ENCODE data around the gene TNFAIP8L1. TPM values are rescaled to one million over a fixed set of nuclear protein-coding genes. Genes with fewer than 3 reads are reported as not detected.
A peak's percentile ranks its signal among the peaks of the same experiment; 100 is the strongest.

Gene TNFAIP8L1
- polyA plus RNA-seq, 1 experiment: 4.8 TPM

DNA sequence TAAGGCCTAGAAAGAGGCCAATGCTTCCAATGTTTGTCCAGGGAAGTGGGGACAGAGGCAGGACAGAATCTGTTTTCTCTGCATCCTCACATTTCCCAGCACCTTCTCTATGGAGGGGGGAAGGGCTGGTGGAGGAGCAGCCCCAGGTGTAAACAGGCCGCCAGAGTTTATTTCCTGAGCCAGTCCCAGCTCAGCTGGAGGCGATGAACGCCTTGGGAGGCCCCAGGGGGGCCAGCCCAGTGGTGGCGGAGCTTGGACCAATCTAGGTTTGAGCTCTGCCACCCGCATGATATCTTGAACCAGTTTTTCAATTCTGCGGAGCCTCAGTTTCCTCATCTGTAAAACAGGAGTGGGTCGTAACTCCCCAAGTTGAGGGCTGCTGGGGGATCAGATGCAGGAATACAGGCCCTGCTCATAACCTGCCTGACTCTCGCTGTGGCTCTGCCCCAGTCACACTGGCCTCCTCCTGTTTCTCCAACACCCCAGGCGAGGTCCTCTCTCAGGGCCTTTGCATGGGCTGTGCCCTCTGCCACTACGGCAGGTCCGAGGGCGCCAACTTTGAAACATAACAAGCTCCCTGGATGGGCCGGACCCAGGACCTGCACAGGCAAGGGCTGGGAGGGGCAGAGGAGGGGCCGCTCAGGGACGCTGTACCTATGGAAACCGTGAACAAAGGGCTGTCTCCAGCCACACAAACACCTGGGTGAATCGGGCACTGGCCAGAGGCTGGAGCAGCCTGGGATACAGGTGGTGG is 1.1 kb downstream of the TNFAIP8L1 start:
- Histone ChIP-seq H3K4me3 (ENCODE audit: low read depth, low read length) (peak overlapping the region; percentile 72), H3K36me3 (ENCODE audit: control insufficient read depth, insufficient read depth, low read length) (no peaks in the 10 kb centered on the region), H3K27me3 (ENCODE audit: control insufficient read depth, insufficient read depth, low read length) (no peaks in the 10 kb centered on the region)
- CTCF ChIA-PET: interaction anchor here (1.6 to 1.7 kb wide), 2 partner anchors 64 to 240 kb away, joined by 3 to 5 read pairs; partner anchors contain the start of gene SH3GL1
- POLR2A ChIA-PET: no interaction called here
- DNase-seq (ENCODE audit: low read depth): no peak
- TF ChIP-seq CTCF (IDR thresholded peaks at IDR 0.05; ENCODE audit: insufficient read depth, low read depth, low read length): no peak

GRCh38 chr19:4641132-4641531 is 1.8 kb downstream of the TNFAIP8L1 start:
- Histone ChIP-seq H3K36me3 (ENCODE audit: control insufficient read depth, insufficient read depth, low read length) (no peaks in the 10 kb centered on the region), H3K4me3 (ENCODE audit: low read depth, low read length) (no peak overlapping the region), H3K27me3 (ENCODE audit: control insufficient read depth, insufficient read depth, low read length) (no peaks in the 10 kb centered on the region)
- no peak for DNase-seq (ENCODE audit: low read depth)
- no peak for TF ChIP-seq CTCF (IDR thresholded peaks at IDR 0.05; ENCODE audit: insufficient read depth, low read depth, low read length)
- CTCF ChIA-PET: interaction anchor here (1.6 to 1.7 kb wide), 2 partner anchors 65 to 241 kb away, joined by 3 to 5 read pairs; partner anchors contain the start of gene SH3GL1
- POLR2A ChIA-PET: no interaction called here

DNA sequence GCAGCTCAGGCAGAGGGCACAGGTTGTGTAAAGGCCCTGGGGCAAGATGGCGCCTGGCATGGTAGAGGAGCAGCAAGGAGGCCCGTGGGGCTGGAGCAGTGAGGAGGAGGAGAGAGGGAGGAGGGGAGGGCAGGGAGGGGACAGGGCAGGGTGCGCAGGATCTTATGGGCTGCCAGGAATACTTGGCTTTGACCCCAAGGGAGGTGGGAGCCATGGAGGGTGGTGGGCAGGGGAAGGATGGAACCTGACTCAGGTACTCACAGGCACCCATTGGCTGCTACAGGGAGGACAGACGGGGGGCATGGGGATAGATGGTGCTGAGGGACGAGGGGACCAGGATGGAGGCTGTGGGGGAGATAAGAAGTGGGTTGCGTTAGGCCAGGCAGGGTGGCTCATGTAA is 3.3 kb downstream of the TNFAIP8L1 start:
- CTCF ChIA-PET: interaction anchor here (1.7 kb wide), 1 partner anchor 75 kb away, joined by 3 read pairs; no protein-coding TSS in a partner anchor
- no peak for TF ChIP-seq CTCF (IDR thresholded peaks at IDR 0.05; ENCODE audit: insufficient read depth, low read depth, low read length)
- DNase-seq (ENCODE audit: low read depth): no peak
- no peaks in the 10 kb centered on the region for H3K27me3 ChIP-seq (ENCODE audit: control insufficient read depth, insufficient read depth, low read length)
- POLR2A ChIA-PET: no interaction called here
- H3K36me3 ChIP-seq (ENCODE audit: control insufficient read depth, insufficient read depth, low read length): no peaks in the 10 kb centered on the region
- H3K4me3 ChIP-seq (ENCODE audit: low read depth, low read length): no peak overlapping the region

GRCh38 chr19:4645718-4646117 is 6.4 kb downstream of the TNFAIP8L1 start:
- no peaks in the 10 kb centered on the region for H3K27me3 ChIP-seq (ENCODE audit: control insufficient read depth, insufficient read depth, low read length)
- POLR2A ChIA-PET: no interaction called here
- CTCF ChIA-PET: interaction anchor here (1.2 kb wide), 1 partner anchor 9 kb away, joined by 3 read pairs; no protein-coding TSS in a partner anchor
- no peak for DNase-seq (ENCODE audit: low read depth)
- no peak overlapping the region for H3K4me3 ChIP-seq (ENCODE audit: low read depth, low read length)
- peaks cover 3% of the 10 kb centered on the region; the same call in 1 of the 2 replicates for H3K36me3 ChIP-seq (ENCODE audit: control insufficient read depth, insufficient read depth, low read length)
- no peak for TF ChIP-seq CTCF (IDR thresholded peaks at IDR 0.05; ENCODE audit: insufficient read depth, low read depth, low read length)

- Histone ChIP-seq H3K4me3 (ENCODE audit: low read depth, low read length) (no peak overlapping the region), H3K27me3 (ENCODE audit: control insufficient read depth, insufficient read depth, low read length) (no peaks in the 10 kb centered on the region), H3K36me3 (ENCODE audit: control insufficient read depth, insufficient read depth, low read length) (peaks cover 3% of the 10 kb centered on the region; the same call in 1 of the 2 replicates)
- CTCF ChIA-PET: interaction anchor here (1.0 kb wide), 2 partner anchors 12 to 13 kb away, joined by 3 read pairs; no protein-coding TSS in a partner anchor
- POLR2A ChIA-PET: no interaction called here
- TF ChIP-seq CTCF (IDR thresholded peaks at IDR 0.05; ENCODE audit: insufficient read depth, low read depth, low read length): no peak
- no peak for DNase-seq (ENCODE audit: low read depth)
Measured at GRCh38 chr19:4647676-4648644, 8.6 kb downstream of the TNFAIP8L1 start.
